HG02970 (cell line): ENCODE data around the gene ITPR1.

ENCODE experiments used
- ATAC-seq: cut with Tn5 transposase; IDR thresholded peaks from one replicate; pipeline ENCODE4 v1.9.1; 2021; ENCODE audit warnings: mild to moderate bottlenecking, moderate library complexity, moderate number of reproducible peaks; ENCODE audit not compliant: unreplicated experiment, low FRiP score

Gene ITPR1

GRCh38 chr3:4708230-4708629 is 215.1 kb downstream of the ITPR1 start:
- ATAC-seq = no peak

- no peak for ATAC-seq
Observed at GRCh38 chr3:4709341-4709740, 216.2 kb downstream of the ITPR1 start.

- no peak for ATAC-seq
Observed at GRCh38 chr3:4710191-4710590, 217.0 kb downstream of the ITPR1 start.

GRCh38 chr3:4711680-4711992 is 218.5 kb downstream of the ITPR1 start:
- no peak for ATAC-seq

GRCh38 chr3:4712109-4712508 is 219.0 kb downstream of the ITPR1 start:
- ATAC-seq = no peak

- ATAC-seq = no peak
Observed at GRCh38 chr3:4714045-4714444, 220.9 kb downstream of the ITPR1 start.

GRCh38 chr3:4716266-4716665 is 223.1 kb downstream of the ITPR1 start:
- no peak for ATAC-seq

- ATAC-seq = no peak
Observed at GRCh38 chr3:4716706-4717362, 223.7 kb downstream of the ITPR1 start.

GRCh38 chr3:4717363-4717740 is 224.2 kb downstream of the ITPR1 start:
- ATAC-seq = no peak

GRCh38 chr3:4718179-4718736 is 225.1 kb downstream of the ITPR1 start:
- no peak for ATAC-seq

GRCh38 chr3:4719046-4719501 is 225.9 kb downstream of the ITPR1 start:
- ATAC-seq = no peak

- ATAC-seq = no peak
Observed at GRCh38 chr3:4720316-4721075, 227.3 kb downstream of the ITPR1 start.

- no peak for ATAC-seq
Observed at GRCh38 chr3:4721511-4721911, 228.4 kb downstream of the ITPR1 start.

- no peak for ATAC-seq
Observed at GRCh38 chr3:4722103-4722502, 229.0 kb downstream of the ITPR1 start.

- ATAC-seq = no peak
Observed at GRCh38 chr3:4724051-4724629, 231.0 kb downstream of the ITPR1 start.

- no peak for ATAC-seq
Observed at GRCh38 chr3:4726549-4726948, 233.4 kb downstream of the ITPR1 start.

- no peak for ATAC-seq
Observed at GRCh38 chr3:4729061-4729973, 236.2 kb downstream of the ITPR1 start.

GRCh38 chr3:4730719-4731118 is 237.6 kb downstream of the ITPR1 start:
- ATAC-seq = no peak

GRCh38 chr3:4731543-4732111 is 238.5 kb downstream of the ITPR1 start:
- no peak for ATAC-seq

- no peak for ATAC-seq
Observed at GRCh38 chr3:4732925-4733324, 239.8 kb downstream of the ITPR1 start.
